ES-I3 (cell line): ENCODE results near the gene FCGR3A.
"Not testable (repeated sequence)": the region's sequence is repeated elsewhere in the genome, so short reads cannot be mapped to it uniquely, and the experiment has no call there.

Experiments
- H3K36me3 ChIP-seq: 2 replicates; pipeline ENCODE4 v1.6.1; 2013; ENCODE audit warnings: mild to moderate bottlenecking, low read length, control low read depth, moderate library complexity; ENCODE audit not compliant: insufficient read depth
- H3K4me1 ChIP-seq: 2 replicates; pipeline ENCODE4 v1.6.1; 2013; ENCODE audit warnings: mild to moderate bottlenecking, control low read depth, low read length; ENCODE audit not compliant: insufficient read depth
- H3K9ac ChIP-seq: 2 replicates; pipeline ENCODE4 v1.6.1; 2013; ENCODE audit warnings: low read depth, mild to moderate bottlenecking, low read length, moderate library complexity
- H3K9me3 ChIP-seq: 2 replicates; pipeline ENCODE4 v1.6.1; 2013; ENCODE audit warnings: mild to moderate bottlenecking, low read length, moderate library complexity; ENCODE audit not compliant: control insufficient read depth, insufficient read depth

Gene FCGR3A

GRCh38 chr1:161543125-161543524 lies 6.5 kb downstream of the FCGR3A start:
- H3K36me3 ChIP-seq, H3K9ac ChIP-seq, H3K4me1 ChIP-seq, H3K9me3 ChIP-seq: not testable (repeated sequence)

- H3K36me3 ChIP-seq, H3K4me1 ChIP-seq, H3K9ac ChIP-seq, H3K9me3 ChIP-seq: not testable (repeated sequence)
Observed at GRCh38 chr1:161542091-161542559, 7.5 kb downstream of the FCGR3A start.

DNA sequence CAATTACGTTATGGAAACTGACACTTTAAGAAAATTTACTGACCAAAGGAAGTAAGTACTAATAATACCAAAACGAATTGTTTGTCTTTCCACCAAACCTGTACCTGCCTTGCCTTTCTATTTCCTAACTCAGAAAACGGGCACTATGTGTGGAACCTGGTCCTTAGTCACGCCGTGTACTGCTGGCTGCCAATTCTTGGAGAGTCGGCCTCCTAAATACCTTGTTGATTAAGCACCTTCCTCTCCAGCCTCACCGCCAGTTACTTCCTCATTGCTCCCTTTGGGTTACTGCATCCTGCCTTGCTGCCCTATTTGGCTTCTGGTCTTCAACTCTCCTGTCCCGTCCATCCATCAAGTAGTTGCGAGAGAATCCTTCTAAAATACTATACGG lies 9.1 kb downstream of the FCGR3A start:
- not testable (repeated sequence) for H3K4me1 ChIP-seq, H3K9me3 ChIP-seq, H3K36me3 ChIP-seq
- H3K9ac ChIP-seq: peak overlapping the region; percentile 86; the same call in 1 of the 2 replicates

- H3K9me3 ChIP-seq, H3K4me1 ChIP-seq, H3K36me3 ChIP-seq: not testable (repeated sequence)
- peak overlapping the region; percentile 86 for H3K9ac ChIP-seq
Observed at GRCh38 chr1:161539731-161540569, 9.7 kb downstream of the FCGR3A start.

DNA sequence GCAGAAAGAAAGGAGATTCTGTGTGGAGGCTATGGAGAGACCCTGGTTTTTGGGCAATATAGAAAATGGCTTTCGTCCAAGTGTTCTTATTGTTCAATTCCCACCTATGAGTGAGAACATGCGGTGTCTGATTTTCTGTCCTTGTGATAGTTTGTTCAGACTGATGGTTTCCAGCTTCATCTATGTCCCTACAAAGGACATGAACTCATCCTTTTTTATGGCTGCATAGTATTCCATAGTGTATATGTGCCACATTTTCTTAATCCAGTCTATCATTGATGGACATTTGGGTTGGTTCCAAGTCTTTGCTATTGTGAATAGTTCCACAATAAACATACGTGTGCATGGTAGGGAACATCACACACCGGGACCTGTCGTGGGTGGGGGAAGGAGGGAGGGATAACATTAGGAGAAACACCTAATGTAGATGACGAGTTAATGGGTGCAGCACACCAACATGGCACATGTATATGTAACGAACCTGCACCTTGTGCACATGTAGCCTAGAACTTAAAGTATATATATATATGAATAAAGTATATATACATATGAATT lies 10.6 kb downstream of the FCGR3A start:
- not testable (repeated sequence) for H3K9me3 ChIP-seq, H3K36me3 ChIP-seq, H3K4me1 ChIP-seq
- peak overlapping the region; percentile 86; the same call in 1 of the 2 replicates for H3K9ac ChIP-seq

DNA sequence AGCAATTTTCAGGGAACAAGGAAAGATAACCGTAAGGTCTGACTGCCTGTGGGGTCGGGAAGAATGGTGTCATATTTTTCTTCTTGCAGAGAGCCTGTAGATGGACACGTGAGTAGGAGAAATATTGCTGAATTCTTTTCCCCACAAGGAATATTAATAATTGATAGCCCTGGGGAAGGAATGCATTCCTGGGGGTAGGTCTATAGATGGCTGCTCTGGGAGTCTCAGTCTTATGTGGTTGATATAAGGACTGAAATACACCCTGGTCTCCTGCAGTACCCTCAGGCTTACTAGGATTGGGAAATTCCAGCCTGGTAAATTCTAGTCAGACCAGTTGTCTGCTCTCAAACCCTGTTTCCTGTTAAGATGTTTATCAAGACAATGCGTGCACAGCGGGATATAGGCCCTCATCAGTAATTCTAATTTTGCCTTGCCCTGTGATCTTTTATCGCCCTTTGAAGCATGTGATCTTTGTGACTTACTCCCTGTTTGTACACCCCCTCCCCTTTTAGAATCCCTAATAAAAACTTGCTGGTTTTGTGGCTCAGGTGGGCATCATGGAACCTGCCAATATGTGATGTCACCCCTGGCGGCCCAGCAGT lies 12.4 kb downstream of the FCGR3A start:
- H3K36me3 ChIP-seq, H3K9ac ChIP-seq, H3K4me1 ChIP-seq, H3K9me3 ChIP-seq: not testable (repeated sequence)

DNA sequence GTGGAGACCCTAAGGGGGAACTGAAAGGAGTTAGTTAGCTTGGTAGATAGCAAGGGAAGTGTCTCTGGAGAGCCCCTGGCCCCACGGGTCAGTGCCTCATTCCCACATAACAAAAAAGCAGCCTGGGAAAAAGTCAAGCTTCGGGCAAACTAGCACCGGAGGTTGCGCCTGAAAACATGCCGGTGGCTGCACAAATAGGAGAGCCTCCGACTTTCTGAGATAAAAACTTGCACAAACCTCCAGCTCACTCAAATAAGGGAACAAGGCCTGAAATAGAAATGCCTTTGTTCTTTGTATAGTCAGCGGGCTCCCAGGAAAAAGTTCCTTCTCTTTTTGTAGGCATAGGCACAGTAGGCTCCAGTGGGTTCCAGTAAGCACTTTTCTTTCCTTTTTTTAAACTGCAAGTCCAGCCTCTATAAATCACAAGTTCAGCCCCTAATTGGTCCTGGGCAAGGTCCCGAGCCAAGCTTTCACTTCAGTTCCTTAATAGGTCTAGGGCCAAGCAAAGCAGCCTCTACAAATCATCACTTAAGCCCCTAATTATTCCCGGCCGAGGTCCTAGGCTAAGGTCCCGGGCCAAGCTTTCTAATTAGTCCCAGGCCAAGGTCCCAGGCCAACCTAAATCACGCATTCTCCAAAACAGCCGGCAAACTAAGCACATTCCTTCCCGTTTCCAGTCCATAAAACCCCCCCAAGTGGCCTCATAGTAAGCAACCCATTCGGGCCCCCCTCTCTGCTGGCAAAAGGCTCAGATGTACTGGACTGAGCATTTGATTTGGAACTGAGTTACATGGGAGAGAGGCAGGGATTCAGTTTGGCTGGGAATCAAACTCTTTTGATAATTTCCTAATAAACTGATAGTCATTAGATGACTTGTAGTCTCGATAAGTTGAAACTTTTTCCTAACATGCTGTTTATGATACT lies 16.7 kb downstream of the FCGR3A start:
- not testable (repeated sequence) for H3K36me3 ChIP-seq, H3K9me3 ChIP-seq, H3K4me1 ChIP-seq
- H3K9ac ChIP-seq: peak overlapping the region; percentile 89; the same call in 1 of the 2 replicates

DNA sequence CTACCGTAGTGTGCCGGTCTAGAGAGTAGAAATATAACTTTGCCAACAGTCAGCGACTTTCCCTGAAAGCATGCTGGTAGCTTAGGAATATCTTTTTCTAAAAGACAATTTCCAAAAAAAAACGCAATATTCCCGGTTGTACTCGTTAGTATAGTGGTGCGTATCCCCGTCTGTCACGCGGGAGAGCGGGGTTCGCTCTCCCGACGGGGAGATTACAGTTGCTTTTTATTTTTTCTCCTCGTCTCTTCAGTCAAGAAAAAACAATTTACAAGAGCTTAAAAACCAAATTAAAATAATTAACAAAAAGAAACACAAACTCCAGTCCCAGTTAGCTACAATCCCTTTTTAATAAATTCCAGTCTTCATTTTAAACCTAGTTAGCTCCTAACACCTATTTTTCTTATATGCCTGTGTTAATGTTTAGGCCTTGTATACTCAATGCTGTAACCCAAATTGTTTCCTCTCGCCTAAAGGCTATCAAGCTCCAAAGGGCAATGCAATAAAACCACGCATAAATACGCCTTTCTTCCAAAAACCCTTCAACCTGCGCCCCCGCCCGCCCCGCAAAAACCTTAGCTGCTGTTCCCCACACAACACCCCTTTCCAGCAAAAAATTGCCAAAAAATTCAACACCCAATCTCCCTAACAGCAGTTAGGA lies 17.5 kb downstream of the FCGR3A start:
- H3K4me1 ChIP-seq: no peaks in the 10 kb centered on the region
- H3K9ac ChIP-seq: peak overlapping the region; percentile 89; the same call in 1 of the 2 replicates
- H3K36me3 ChIP-seq: no peaks in the 10 kb centered on the region
- no peaks in the 10 kb centered on the region for H3K9me3 ChIP-seq

DNA sequence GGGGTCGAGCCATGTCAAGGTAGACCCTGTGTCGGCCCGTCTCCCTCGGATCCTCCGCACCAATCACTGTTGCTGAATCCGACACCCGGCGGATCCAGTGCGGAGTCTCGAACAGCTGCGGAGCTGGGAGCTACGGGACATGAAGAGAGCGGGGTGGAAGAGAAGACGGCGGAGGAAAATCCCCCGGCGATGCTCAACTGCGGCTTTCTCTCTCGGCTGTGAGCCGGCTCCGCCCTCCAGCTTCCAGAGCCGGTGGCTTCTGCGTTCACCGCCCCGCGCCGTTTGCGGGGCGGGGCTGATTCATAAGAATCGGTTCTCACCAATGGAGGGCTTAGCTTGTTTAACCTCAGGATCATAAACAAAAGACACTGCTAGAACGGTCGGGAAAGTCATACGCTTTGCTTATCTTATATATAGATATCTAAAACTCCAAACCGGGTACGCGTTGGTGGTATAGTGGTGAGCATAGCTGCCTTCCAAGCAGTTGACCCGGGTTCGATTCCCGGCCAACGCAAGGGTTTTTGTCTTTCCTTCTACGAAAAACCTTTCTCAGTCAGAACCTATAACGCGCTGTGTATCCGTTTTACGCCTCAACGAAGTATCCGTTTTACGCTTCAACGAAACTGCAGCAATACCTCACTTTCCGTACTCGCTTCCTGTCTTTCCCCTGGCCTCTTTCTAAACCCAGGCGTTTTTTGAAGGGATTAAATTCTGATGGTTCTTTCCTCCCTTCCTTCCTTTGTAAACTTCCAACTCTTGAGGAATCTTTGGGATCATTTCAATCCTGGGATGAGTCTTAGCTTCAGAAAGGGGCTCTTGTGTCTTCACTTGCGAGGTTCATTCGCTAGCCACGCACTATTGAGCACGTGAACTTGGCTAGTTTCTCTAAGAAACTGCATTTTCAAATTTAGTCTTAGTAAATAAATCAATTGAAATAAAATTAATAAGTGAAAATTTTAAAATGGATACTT lies 18.7 kb downstream of the FCGR3A start:
- H3K9ac ChIP-seq: peak overlapping the region; percentile 89
- not testable (repeated sequence) for H3K4me1 ChIP-seq

DNA sequence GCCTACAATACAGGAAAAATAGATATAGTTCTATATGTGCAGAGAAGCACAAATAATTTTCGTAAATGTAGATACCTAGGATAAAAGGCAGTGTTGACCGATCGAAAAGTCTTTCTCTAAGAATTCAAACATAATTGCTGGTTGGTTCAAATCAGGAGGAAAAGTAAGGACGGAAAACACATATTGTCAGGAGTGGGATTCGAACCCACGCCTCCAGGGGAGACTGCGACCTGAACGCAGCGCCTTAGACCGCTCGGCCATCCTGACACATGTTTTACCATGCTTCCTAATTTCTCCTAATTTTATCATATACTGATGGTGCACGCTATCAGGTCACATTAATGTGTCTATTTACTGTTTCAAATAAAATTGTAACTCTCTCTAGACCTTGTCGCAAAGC lies 19.5 kb downstream of the FCGR3A start:
- H3K36me3 ChIP-seq, H3K9me3 ChIP-seq: not testable (repeated sequence)
- peak overlapping the region; percentile 89; the same call in 1 of the 2 replicates for H3K9ac ChIP-seq

More for the DNA sequence above, 18.7 kb downstream of the FCGR3A start:
- not testable (repeated sequence) for H3K9me3 ChIP-seq, H3K36me3 ChIP-seq

GRCh38 chr1:161529463-161530104 lies 20.0 kb downstream of the FCGR3A start:
- H3K36me3 ChIP-seq, H3K9me3 ChIP-seq, H3K4me1 ChIP-seq: not testable (repeated sequence)
- peak overlapping the region; percentile 89; the same call in 1 of the 2 replicates for H3K9ac ChIP-seq

More for the DNA sequence above, 19.5 kb downstream of the FCGR3A start:
- not testable (repeated sequence) for H3K4me1 ChIP-seq

DNA sequence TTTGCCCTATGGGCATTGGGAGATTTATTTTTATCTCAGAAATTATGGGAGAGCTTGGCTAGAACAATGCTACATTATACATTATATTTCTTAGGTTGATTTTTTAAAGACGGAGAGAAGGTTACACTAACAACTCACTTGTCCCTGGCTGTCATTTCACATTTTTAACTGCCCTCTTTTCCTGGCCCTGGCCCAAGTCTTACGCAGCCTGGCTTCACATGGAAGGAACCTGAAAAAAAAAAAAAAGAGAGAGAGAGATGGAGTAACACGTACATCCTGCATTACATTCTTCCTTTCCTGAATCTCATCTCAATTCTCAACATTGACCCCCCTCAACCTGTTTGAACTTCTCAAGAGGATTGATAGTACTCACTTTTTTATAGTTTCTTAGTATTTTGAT lies 21.1 kb downstream of the FCGR3A start:
- not testable (repeated sequence) for H3K9ac ChIP-seq, H3K36me3 ChIP-seq, H3K9me3 ChIP-seq, H3K4me1 ChIP-seq

GRCh38 chr1:161525918-161526317 lies 23.7 kb downstream of the FCGR3A start:
- H3K9me3 ChIP-seq, H3K36me3 ChIP-seq, H3K9ac ChIP-seq, H3K4me1 ChIP-seq: not testable (repeated sequence)
